Coronary artery (tissue), 2 donors: ENCODE results near the gene FRMPD4.

ENCODE experiments used
- DNase-seq: peaks from one replicate; pipeline ENCODE4 v3.0.0-alpha.2; 2017; ENCODE audit warnings: low spot score
- H3K27ac ChIP-seq, 2 donors: fragments of 200-600 bp; sonication (generic); one replicate each; pipeline ENCODE4 v1.5.1; 2016 to 2019
- H3K4me3 ChIP-seq: fragments of 200-600 bp; sonication (generic); 2 replicates; pipeline ENCODE4 v1.5.1; 2016; ENCODE audit warnings: mild to moderate bottlenecking, moderate library complexity
- CTCF ChIP-seq: fragments of 200-600 bp; sonication (generic); IDR thresholded peaks from one replicate; pipeline ENCODE4 v1.5.1; 2019; ENCODE audit warnings: antibody characterized with exemption

FRMPD4 gene

GRCh38 chrX:12372111-12372510, 233.8 kb downstream of the FRMPD4 start:
- no peak for DNase-seq
- H3K4me3 ChIP-seq: no peak overlapping the region
- H3K27ac ChIP-seq: no peak overlapping the region
- no peak for TF ChIP-seq CTCF

- Histone ChIP-seq H3K4me3 (no peak overlapping the region), H3K27ac (no peak overlapping the region)
- DNase-seq: no peak
- no peak for TF ChIP-seq CTCF
These were observed 236.0 kb downstream of the FRMPD4 start for GRCh38 chrX:12374286-12374685.

GRCh38 chrX:12378253-12378652, 240.0 kb downstream of the FRMPD4 start:
- TF ChIP-seq CTCF: no peak
- DNase-seq: no peak
- H3K27ac ChIP-seq: no peak overlapping the region
- no peak overlapping the region for H3K4me3 ChIP-seq

- no peak for DNase-seq
- no peak for TF ChIP-seq CTCF
- H3K4me3 ChIP-seq: no peak overlapping the region
- no peak overlapping the region for H3K27ac ChIP-seq
These were observed 240.4 kb downstream of the FRMPD4 start for GRCh38 chrX:12378706-12379105.

- H3K27ac ChIP-seq: no peak overlapping the region
- TF ChIP-seq CTCF: no peak
- no peak for DNase-seq
These were observed 241.4 kb downstream of the FRMPD4 start for GRCh38 chrX:12379671-12380070.

GRCh38 chrX:12383196-12383595, 244.9 kb downstream of the FRMPD4 start:
- DNase-seq: no peak
- Histone ChIP-seq H3K27ac (no peak overlapping the region), H3K4me3 (no peak overlapping the region)
- no peak for TF ChIP-seq CTCF

More at GRCh38 chrX:12379671-12380070, 241.4 kb downstream of the FRMPD4 start:
- no peak overlapping the region for H3K4me3 ChIP-seq

- DNase-seq: no peak
- no peak overlapping the region for H3K4me3 ChIP-seq
- no peak overlapping the region for H3K27ac ChIP-seq
- no peak for TF ChIP-seq CTCF
These were observed 252.0 kb downstream of the FRMPD4 start for GRCh38 chrX:12390301-12390700.
